HepG2 (cell line): ENCODE data around the gene CS. TPM values are rescaled to one million over a fixed set of nuclear protein-coding genes. Genes with fewer than 3 reads are reported as not detected.

Experiments
- ATF2 ChIP-seq: sonication (generic); formaldehyde crosslinking; IDR thresholded peaks from 2 replicates; pipeline ENCODE4 v1.4.0; 2020; ENCODE audit warnings: missing genetic modification reagents
- E2F1 ChIP-seq: sonication (generic); formaldehyde crosslinking; IDR thresholded peaks from 2 replicates; pipeline ENCODE4 v1.5.0; 2020; ENCODE audit warnings: missing genetic modification reagents
- GTF2F1 ChIP-seq: fragments of 150-350 bp; IDR thresholded peaks from 2 replicates; pipeline ENCODE4 v1.6.1; 2014; ENCODE audit warnings: low read length
- LBX2 ChIP-seq: sonication (generic); formaldehyde crosslinking; IDR thresholded peaks from 2 replicates; pipeline ENCODE4 v1.5.0; 2020; ENCODE audit warnings: missing genetic modification reagents, mild to moderate bottlenecking, borderline replicate concordance
- MATR3 ChIP-seq: sonication (generic); formaldehyde crosslinking; IDR thresholded peaks from 2 replicates; pipeline ENCODE4 v1.4.0; 2020; ENCODE audit warnings: missing genetic modification reagents
- NRL ChIP-seq: sonication (generic); formaldehyde crosslinking; IDR thresholded peaks from 2 replicates; pipeline ENCODE4 v1.5.0; 2020; ENCODE audit warnings: missing genetic modification reagents, mild to moderate bottlenecking, moderate library complexity, borderline replicate concordance
- RFX1 ChIP-seq: fragments of 450-650 bp; IDR thresholded peaks from 2 replicates; pipeline ENCODE4 v1.6.1; 2017
- RNF219 ChIP-seq: sonication (generic); formaldehyde crosslinking; IDR thresholded peaks from 2 replicates; pipeline ENCODE4 v1.5.0; 2020; ENCODE audit warnings: mild to moderate bottlenecking, missing genetic modification reagents
- SMAD3 ChIP-seq: sonication (generic); formaldehyde crosslinking; IDR thresholded peaks from 2 replicates; pipeline ENCODE4 v1.4.0; 2020; ENCODE audit warnings: missing genetic modification reagents
- ZBTB8A ChIP-seq: sonication (generic); formaldehyde crosslinking; IDR thresholded peaks from 2 replicates; pipeline ENCODE4 v1.4.0; 2020; ENCODE audit warnings: mild to moderate bottlenecking, low read depth, missing genetic modification reagents, borderline replicate concordance
- ZNF20 ChIP-seq: sonication (generic); formaldehyde crosslinking; IDR thresholded peaks from 2 replicates; pipeline ENCODE4 v1.4.0; 2020; ENCODE audit warnings: mild to moderate bottlenecking, moderate library complexity, missing genetic modification reagents
- ZNF282 ChIP-seq: fragments of 450-650 bp; IDR thresholded peaks from 2 replicates; pipeline ENCODE4 v1.6.1; 2018; ENCODE audit not compliant: partially characterized antibody
- ZNF589 ChIP-seq: sonication (generic); formaldehyde crosslinking; conservative IDR thresholded peaks from 2 replicates; pipeline ENCODE4 v1.8.0; 2022; ENCODE audit warnings: mild to moderate bottlenecking, moderate library complexity, missing genetic modification reagents
- ZNF644 ChIP-seq: IDR thresholded peaks from 2 replicates; pipeline ENCODE4 v1.6.1; 2016; ENCODE audit warnings: low read depth
- ZNF781 ChIP-seq: sonication (generic); formaldehyde crosslinking; IDR thresholded peaks from 2 replicates; pipeline ENCODE4 v1.5.1; 2020; ENCODE audit warnings: borderline replicate concordance, mild to moderate bottlenecking, missing genetic modification reagents; ENCODE audit errors: not compliant biosample characterization
- polyA plus RNA-seq, 8 experiments: library from polyadenylated mRNA; depleted of rRNA in 3 of 8; stranded (reverse) in 7 of 8; unstranded in 1 of 8; fragments of >200 nt; fragmentation: Illumina TruSeq in 4 of 8; extraction: Trizol in 4 of 8; gene quantifications; 2 replicates each; pipeline versions ENCODE4 v1.2.1 to v1.2.3, GENCODE V29; 2011 to 2016; ENCODE audit warnings: low read depth in 4 of 8, missing spikeins in 1 of 8, mixed read lengths in 1 of 8; ENCODE audit not compliant: insufficient read depth in 1 of 8
- total RNA-seq, 5 experiments: library from RNA; depleted of rRNA; stranded (reverse); fragments of >200 nt; fragmentation: Illumina TruSeq; extraction: Trizol; gene quantifications; 2 replicates each; pipeline ENCODE4 v1.2.3, GENCODE V29; 2016; ENCODE audit warnings: low read depth in 1 of 5
- TF ChIP-seq, protein P1 (sequence below), 2 experiments: sonication (generic) in 1 of 2; formaldehyde crosslinking in 1 of 2; IDR thresholded peaks; 2 replicates each; pipeline versions ENCODE4 v1.4.0 to v1.6.1; 2016 to 2020; ENCODE audit warnings: borderline replicate concordance in 1 of 2, low read depth in 1 of 2, mild to moderate bottlenecking in 1 of 2, missing genetic modification reagents in 1 of 2
- TF ChIP-seq, protein P2 (sequence below), 2 experiments: fragments of 450-650 bp in 1 of 2; sonication (generic) in 1 of 2; formaldehyde crosslinking; IDR thresholded peaks; 2 replicates each; pipeline versions ENCODE4 v1.5.0 to v1.8.0; 2020 to 2022; ENCODE audit warnings: mild to moderate bottlenecking in 1 of 2, missing genetic modification reagents in 1 of 2

Gene CS
- total and polyA plus RNA-seq, 2 of the 13 experiments (the other 11 are each of a cell fraction or from before 2014, with no cell fraction given), result 173 to 175 TPM

GRCh38 chr12:56315622-56316473 is 15.7 kb upstream of the CS start, which contains the start of gene CNPY2 (continued):
- peak; percentile 83 for TF ChIP-seq ATF2 (CRISPR knock-in tag)
- TF ChIP-seq E2F1 (CRISPR knock-in tag), result peak; percentile 89
- no peak for TF ChIP-seq ZNF20 (CRISPR knock-in tag)
- no peak for TF ChIP-seq RFX1
- TF ChIP-seq MATR3 (CRISPR knock-in tag), result no peak
- TF ChIP-seq LBX2 (CRISPR knock-in tag), result no peak; the same call in 1 of the 2 replicates
- TF ChIP-seq ZNF644 (CRISPR knock-in tag), result no peak
- TF ChIP-seq SMAD3 (CRISPR knock-in tag), result no peak
- TF ChIP-seq GTF2F1, result no peak
- TF ChIP-seq RNF219 (CRISPR knock-in tag), result no peak
- TF ChIP-seq, protein P1, sequence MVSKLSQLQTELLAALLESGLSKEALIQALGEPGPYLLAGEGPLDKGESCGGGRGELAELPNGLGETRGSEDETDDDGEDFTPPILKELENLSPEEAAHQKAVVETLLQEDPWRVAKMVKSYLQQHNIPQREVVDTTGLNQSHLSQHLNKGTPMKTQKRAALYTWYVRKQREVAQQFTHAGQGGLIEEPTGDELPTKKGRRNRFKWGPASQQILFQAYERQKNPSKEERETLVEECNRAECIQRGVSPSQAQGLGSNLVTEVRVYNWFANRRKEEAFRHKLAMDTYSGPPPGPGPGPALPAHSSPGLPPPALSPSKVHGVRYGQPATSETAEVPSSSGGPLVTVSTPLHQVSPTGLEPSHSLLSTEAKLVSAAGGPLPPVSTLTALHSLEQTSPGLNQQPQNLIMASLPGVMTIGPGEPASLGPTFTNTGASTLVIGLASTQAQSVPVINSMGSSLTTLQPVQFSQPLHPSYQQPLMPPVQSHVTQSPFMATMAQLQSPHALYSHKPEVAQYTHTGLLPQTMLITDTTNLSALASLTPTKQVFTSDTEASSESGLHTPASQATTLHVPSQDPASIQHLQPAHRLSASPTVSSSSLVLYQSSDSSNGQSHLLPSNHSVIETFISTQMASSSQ (IDR thresholded peaks at IDR 0.05; ENCODE audit: low read depth), result no peak; the same call in 1 of the 2 replicates
- TF ChIP-seq, protein P1 (CRISPR knock-in tag; IDR thresholded peaks at IDR 0.05; ENCODE audit: borderline replicate concordance), result no peak
- peak; percentile 72; the same call in 1 of the 2 replicates for TF ChIP-seq NRL (CRISPR knock-in tag)
- TF ChIP-seq ZBTB8A (CRISPR knock-in tag), result no peak; the same call in 1 of the 2 replicates
- peak; percentile 61 for TF ChIP-seq ZNF781 (CRISPR knock-in tag)
- no peak for TF ChIP-seq ZNF282
- TF ChIP-seq, protein P2, sequence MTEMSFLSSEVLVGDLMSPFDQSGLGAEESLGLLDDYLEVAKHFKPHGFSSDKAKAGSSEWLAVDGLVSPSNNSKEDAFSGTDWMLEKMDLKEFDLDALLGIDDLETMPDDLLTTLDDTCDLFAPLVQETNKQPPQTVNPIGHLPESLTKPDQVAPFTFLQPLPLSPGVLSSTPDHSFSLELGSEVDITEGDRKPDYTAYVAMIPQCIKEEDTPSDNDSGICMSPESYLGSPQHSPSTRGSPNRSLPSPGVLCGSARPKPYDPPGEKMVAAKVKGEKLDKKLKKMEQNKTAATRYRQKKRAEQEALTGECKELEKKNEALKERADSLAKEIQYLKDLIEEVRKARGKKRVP (CRISPR knock-in tag; IDR thresholded peaks at IDR 0.05), result 0 out of 4 replicates have a peak, but pooled peaks of 1 of the 2 experiments have one; percentile 70
- TF ChIP-seq ZNF589, result peak; percentile 84; the same call in 1 of the 2 replicates
